Osteoblast (primary cell): Measurements from ENCODE around the gene DDX10. TPM values are rescaled to one million over a fixed set of nuclear protein-coding genes. Genes with fewer than 3 reads are reported as not detected.

Source experiments
- DNase-seq: peaks from one replicate; pipeline ENCODE4 v3.0.0; 2011; ENCODE audit warnings: low spot score, mixed read lengths; ENCODE audit not compliant: insufficient read length; ENCODE audit errors: missing footprints
- H2AFZ ChIP-seq: 2 replicates; pipeline ENCODE4 v1.6.0; 2011; ENCODE audit warnings: mild to moderate bottlenecking, low read length
- H3K27ac ChIP-seq: 2 replicates; pipeline ENCODE4 v1.5.1; 2011; ENCODE audit warnings: mild to moderate bottlenecking, low read depth, low read length, moderate library complexity
- H3K27me3 ChIP-seq: 2 replicates; pipeline ENCODE4 v1.6.0; 2012; ENCODE audit warnings: mild to moderate bottlenecking, control low read depth, inconsistent platforms, low read length, moderate library complexity; ENCODE audit not compliant: insufficient read depth
- H3K36me3 ChIP-seq: 2 replicates; pipeline ENCODE4 v1.5.1; 2011; ENCODE audit warnings: mild to moderate bottlenecking, low read length, control low read depth, moderate library complexity; ENCODE audit not compliant: insufficient read depth
- H3K4me1 ChIP-seq: 2 replicates; pipeline ENCODE4 v1.5.1; 2011; ENCODE audit warnings: mild to moderate bottlenecking, low read length, control low read depth, moderate library complexity; ENCODE audit not compliant: insufficient read depth
- H3K4me2 ChIP-seq: 2 replicates; pipeline ENCODE4 v1.6.0; 2011; ENCODE audit warnings: mild to moderate bottlenecking, low read length; ENCODE audit not compliant: insufficient read depth
- H3K4me3 ChIP-seq: fragments of 200-600 bp; sonication (generic); 3 replicates; pipeline ENCODE4 v1.5.1; 2012; ENCODE audit warnings: mild to moderate bottlenecking, low read length, inconsistent platforms; ENCODE audit not compliant: insufficient read depth
- H3K79me2 ChIP-seq: 2 replicates; pipeline ENCODE4 v1.6.0; 2012; ENCODE audit warnings: mild to moderate bottlenecking, low read length, control low read depth, inconsistent platforms; ENCODE audit not compliant: insufficient read depth
- H3K9me3 ChIP-seq: 2 replicates; pipeline ENCODE4 v1.5.1; 2011; ENCODE audit warnings: low read depth, low read length, control low read depth
- H4K20me1 ChIP-seq: 2 replicates; pipeline ENCODE4 v1.6.0; 2012; ENCODE audit warnings: mild to moderate bottlenecking, low read length, control low read depth; ENCODE audit not compliant: insufficient read depth
- total RNA-seq: library from RNA; depleted of rRNA; stranded (reverse); fragments of >200 nt; gene quantifications from 2 replicates; pipeline ENCODE4 v1.2.3, GENCODE V29; 2012
- TF ChIP-seq, protein P1 (sequence below): IDR thresholded peaks from 2 replicates; pipeline ENCODE4 v1.5.1; 2011; ENCODE audit warnings: mild to moderate bottlenecking, low read depth, low read length, moderate library complexity; ENCODE audit errors: extremely low read depth

Gene DDX10
- total RNA-seq, 1 donor, result 16.6 TPM

- H3K9me3 ChIP-seq, result no peaks in the 10 kb centered on the region
- H3K36me3 ChIP-seq, result no peaks in the 10 kb centered on the region
- H4K20me1 ChIP-seq, result no peaks in the 10 kb centered on the region
- H3K4me3 ChIP-seq, result no peak overlapping the region
- peaks cover 15% of the 10 kb centered on the region for H3K4me1 ChIP-seq
- no peak overlapping the region for H2AFZ ChIP-seq
- H3K27ac ChIP-seq, result no peak overlapping the region
- TF ChIP-seq, protein P1, sequence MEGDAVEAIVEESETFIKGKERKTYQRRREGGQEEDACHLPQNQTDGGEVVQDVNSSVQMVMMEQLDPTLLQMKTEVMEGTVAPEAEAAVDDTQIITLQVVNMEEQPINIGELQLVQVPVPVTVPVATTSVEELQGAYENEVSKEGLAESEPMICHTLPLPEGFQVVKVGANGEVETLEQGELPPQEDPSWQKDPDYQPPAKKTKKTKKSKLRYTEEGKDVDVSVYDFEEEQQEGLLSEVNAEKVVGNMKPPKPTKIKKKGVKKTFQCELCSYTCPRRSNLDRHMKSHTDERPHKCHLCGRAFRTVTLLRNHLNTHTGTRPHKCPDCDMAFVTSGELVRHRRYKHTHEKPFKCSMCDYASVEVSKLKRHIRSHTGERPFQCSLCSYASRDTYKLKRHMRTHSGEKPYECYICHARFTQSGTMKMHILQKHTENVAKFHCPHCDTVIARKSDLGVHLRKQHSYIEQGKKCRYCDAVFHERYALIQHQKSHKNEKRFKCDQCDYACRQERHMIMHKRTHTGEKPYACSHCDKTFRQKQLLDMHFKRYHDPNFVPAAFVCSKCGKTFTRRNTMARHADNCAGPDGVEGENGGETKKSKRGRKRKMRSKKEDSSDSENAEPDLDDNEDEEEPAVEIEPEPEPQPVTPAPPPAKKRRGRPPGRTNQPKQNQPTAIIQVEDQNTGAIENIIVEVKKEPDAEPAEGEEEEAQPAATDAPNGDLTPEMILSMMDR, result no peak
- no peak overlapping the region for H3K4me2 ChIP-seq
- no peaks in the 10 kb centered on the region for H3K79me2 ChIP-seq
- DNase-seq, result no peak
- H3K27me3 ChIP-seq, result no peaks in the 10 kb centered on the region
Observed at GRCh38 chr11:108966978-108967377, 302.1 kb downstream of the DDX10 start.

DNA sequence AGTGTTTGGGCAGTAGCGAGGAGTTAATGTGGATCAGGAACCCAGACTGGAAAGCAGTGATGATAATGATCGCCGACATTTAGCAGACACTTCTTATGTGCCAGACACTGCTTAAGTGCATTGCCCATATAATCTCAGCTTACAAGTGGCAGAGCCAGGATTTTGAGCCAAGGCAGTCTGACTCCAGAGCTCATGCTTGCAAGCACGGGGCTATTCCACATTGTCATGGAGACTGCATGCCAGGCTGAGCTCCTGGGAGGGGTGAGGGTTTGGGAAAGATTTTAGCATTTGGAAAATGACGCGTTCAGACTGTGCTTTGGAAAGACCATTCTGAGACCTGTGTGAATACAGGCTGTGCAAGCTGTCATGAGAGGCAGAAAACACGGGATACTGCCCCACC is 302.7 kb downstream of the DDX10 start:
- Histone ChIP-seq H3K36me3 (no peaks in the 10 kb centered on the region), H3K79me2 (no peaks in the 10 kb centered on the region), H3K4me1 (peaks cover 15% of the 10 kb centered on the region), H3K9me3 (no peaks in the 10 kb centered on the region), H2AFZ (peak overlapping the region; percentile 77), H3K27ac (no peak overlapping the region), H3K27me3 (no peaks in the 10 kb centered on the region), H3K4me3 (no peak overlapping the region), H4K20me1 (no peaks in the 10 kb centered on the region), H3K4me2 (no peak overlapping the region)
- DNase-seq, result peak; percentile 36
- TF ChIP-seq, protein P1, result no peak

- peaks cover 26% of the 10 kb centered on the region for H3K4me1 ChIP-seq
Observed at GRCh38 chr11:108970221-108970991, 305.5 kb downstream of the DDX10 start.

More at GRCh38 chr11:108970221-108970991, 305.5 kb downstream of the DDX10 start:
- no peak overlapping the region for H2AFZ ChIP-seq
- no peak for DNase-seq
- no peaks in the 10 kb centered on the region for H3K9me3 ChIP-seq
- peak overlapping the region; percentile 72 for H3K27ac ChIP-seq
- TF ChIP-seq, protein P1, result peak; percentile 30
- H3K27me3 ChIP-seq, result no peaks in the 10 kb centered on the region
- no peak overlapping the region for H3K4me3 ChIP-seq
- no peaks in the 10 kb centered on the region for H4K20me1 ChIP-seq
- H3K36me3 ChIP-seq, result no peaks in the 10 kb centered on the region
- no peak overlapping the region for H3K4me2 ChIP-seq
- H3K79me2 ChIP-seq, result no peaks in the 10 kb centered on the region
